Adipocyte (in vitro differentiated cells): Measurements from ENCODE around the gene RASSF3.

Experiments
- DNase-seq: peaks from one replicate; pipeline ENCODE4 v3.0.0-alpha.2; 2015; ENCODE audit warnings: low read depth
- H3K27me3 ChIP-seq: replicated peaks from 2 replicates; pipeline ENCODE4 v1.7.0; 2013; ENCODE audit warnings: mild to moderate bottlenecking, low read length, moderate library complexity; ENCODE audit not compliant: control insufficient read depth, insufficient read depth
- H3K36me3 ChIP-seq: 2 replicates; pipeline ENCODE4 v1.7.0; 2013; ENCODE audit warnings: low read length, mild to moderate bottlenecking, moderate library complexity; ENCODE audit not compliant: control insufficient read depth, insufficient read depth, severe bottlenecking
- H3K4me1 ChIP-seq: 2 replicates; pipeline ENCODE4 v1.7.0; 2013; ENCODE audit warnings: mild to moderate bottlenecking, low read length, moderate library complexity; ENCODE audit not compliant: control insufficient read depth, insufficient read depth
- H3K4me3 ChIP-seq: 2 replicates; pipeline ENCODE4 v1.7.0; 2013; ENCODE audit warnings: mild to moderate bottlenecking, low read length, moderate library complexity
- H3K9ac ChIP-seq: 2 replicates; pipeline ENCODE4 v1.7.0; 2013; ENCODE audit warnings: mild to moderate bottlenecking, low read length, moderate library complexity
- H3K9me3 ChIP-seq: 2 replicates; pipeline ENCODE4 v1.7.0; 2013; ENCODE audit warnings: mild to moderate bottlenecking, low read length, moderate library complexity; ENCODE audit not compliant: control insufficient read depth

The RASSF3 gene

GRCh38 chr12:64610079-64610659 lies at the start of gene RASSF3:
TSS of gene RASSF3 (plus strand) at chr12:64610495. CDS start at chr12:64610633, 138 bp downstream.
- H3K36me3 ChIP-seq, result no peaks in the 10 kb centered on the region
- DNase-seq, result peak; percentile 82
- peak within 1 kb of the TSS; percentile 92 for H3K4me3 ChIP-seq
- H3K9ac ChIP-seq, result peak within 1 kb of the TSS; percentile 88
- H3K9me3 ChIP-seq, result no peaks in the 10 kb centered on the region
- H3K27me3 ChIP-seq, result no peaks in the 10 kb centered on the region
- H3K4me1 ChIP-seq, result peaks cover 23% of the 10 kb centered on the region

GRCh38 chr12:64561302-64562136 lies 48.8 kb upstream of the RASSF3 start:
- no peak for DNase-seq
- no peaks in the 10 kb centered on the region for H3K36me3 ChIP-seq
- H3K27me3 ChIP-seq, result peaks cover 21% of the 10 kb centered on the region
- no peak overlapping the region for H3K9ac ChIP-seq
- no peak overlapping the region for H3K4me3 ChIP-seq
- no peaks in the 10 kb centered on the region for H3K9me3 ChIP-seq
- peaks cover 11% of the 10 kb centered on the region for H3K4me1 ChIP-seq

GRCh38 chr12:64566122-64566521 lies 44.2 kb upstream of the RASSF3 start:
- no peak overlapping the region for H3K4me3 ChIP-seq

GRCh38 chr12:64566831-64567517 lies 43.3 kb upstream of the RASSF3 start:
- no peak overlapping the region for H3K9ac ChIP-seq
- peaks cover 28% of the 10 kb centered on the region for H3K27me3 ChIP-seq
- no peak for DNase-seq
- no peaks in the 10 kb centered on the region for H3K36me3 ChIP-seq
- peaks cover 3% of the 10 kb centered on the region for H3K4me1 ChIP-seq
- no peaks in the 10 kb centered on the region for H3K9me3 ChIP-seq
- no peak overlapping the region for H3K4me3 ChIP-seq

More at GRCh38 chr12:64566122-64566521, 44.2 kb upstream of the RASSF3 start:
- peak; percentile 57 for DNase-seq
- Histone ChIP-seq H3K4me1 (peaks cover 7% of the 10 kb centered on the region), H3K9ac (no peak overlapping the region), H3K27me3 (peaks cover 21% of the 10 kb centered on the region), H3K36me3 (no peaks in the 10 kb centered on the region), H3K9me3 (no peaks in the 10 kb centered on the region)

- H3K9ac ChIP-seq, result no peak overlapping the region
- no peak overlapping the region for H3K4me3 ChIP-seq
- no peaks in the 10 kb centered on the region for H3K36me3 ChIP-seq
- DNase-seq, result no peak
- H3K9me3 ChIP-seq, result no peaks in the 10 kb centered on the region
- peaks cover 3% of the 10 kb centered on the region for H3K4me1 ChIP-seq
- peaks cover 30% of the 10 kb centered on the region for H3K27me3 ChIP-seq
Measured at GRCh38 chr12:64567570-64567969, 42.7 kb upstream of the RASSF3 start.

- DNase-seq, result no peak
Measured at GRCh38 chr12:64568298-64568697, 42.0 kb upstream of the RASSF3 start.

GRCh38 chr12:64569923-64570691 lies 40.2 kb upstream of the RASSF3 start:
- Histone ChIP-seq H3K4me1 (peaks cover 3% of the 10 kb centered on the region), H3K4me3 (no peak overlapping the region), H3K9me3 (peaks cover 9% of the 10 kb centered on the region), H3K9ac (no peak overlapping the region), H3K27me3 (peaks cover 25% of the 10 kb centered on the region), H3K36me3 (no peaks in the 10 kb centered on the region)
- DNase-seq, result peak; percentile 73

More at GRCh38 chr12:64568298-64568697, 42.0 kb upstream of the RASSF3 start:
- H3K4me3 ChIP-seq, result no peak overlapping the region
- no peak overlapping the region for H3K9ac ChIP-seq
- no peaks in the 10 kb centered on the region for H3K9me3 ChIP-seq
- peaks cover 3% of the 10 kb centered on the region for H3K4me1 ChIP-seq
- H3K36me3 ChIP-seq, result no peaks in the 10 kb centered on the region
- H3K27me3 ChIP-seq, result peaks cover 30% of the 10 kb centered on the region

GRCh38 chr12:64571411-64571810 lies 38.9 kb upstream of the RASSF3 start:
- Histone ChIP-seq H3K4me1 (peaks cover 3% of the 10 kb centered on the region), H3K4me3 (no peak overlapping the region)
- DNase-seq, result no peak

GRCh38 chr12:64572241-64572640 lies 38.1 kb upstream of the RASSF3 start:
- H3K27me3 ChIP-seq, result peaks cover 18% of the 10 kb centered on the region
- H3K4me1 ChIP-seq, result peaks cover 3% of the 10 kb centered on the region

More at GRCh38 chr12:64571411-64571810, 38.9 kb upstream of the RASSF3 start:
- Histone ChIP-seq H3K9me3 (peaks cover 15% of the 10 kb centered on the region), H3K9ac (no peak overlapping the region), H3K27me3 (peaks cover 25% of the 10 kb centered on the region), H3K36me3 (no peaks in the 10 kb centered on the region)

GRCh38 chr12:64574837-64575236 lies 35.5 kb upstream of the RASSF3 start:
- H3K9me3 ChIP-seq, result peaks cover 15% of the 10 kb centered on the region
- no peak for DNase-seq
- no peaks in the 10 kb centered on the region for H3K36me3 ChIP-seq
- H3K4me1 ChIP-seq, result peaks cover 3% of the 10 kb centered on the region
- peaks cover 9% of the 10 kb centered on the region for H3K27me3 ChIP-seq
- no peak overlapping the region for H3K4me3 ChIP-seq
- H3K9ac ChIP-seq, result no peak overlapping the region

More at GRCh38 chr12:64572241-64572640, 38.1 kb upstream of the RASSF3 start:
- Histone ChIP-seq H3K9me3 (peaks cover 15% of the 10 kb centered on the region), H3K36me3 (no peaks in the 10 kb centered on the region), H3K4me3 (no peak overlapping the region), H3K9ac (no peak overlapping the region)
- no peak for DNase-seq
